HepG2 (cell line): ENCODE data around the gene PRSS27. TPM values are rescaled to one million over a fixed set of nuclear protein-coding genes. Genes with fewer than 3 reads are reported as not detected.

ENCODE experiments used
- AKAP8 ChIP-seq: sonication (generic); formaldehyde crosslinking; IDR thresholded peaks from 2 replicates; pipeline ENCODE4 v1.5.1; 2020; ENCODE audit warnings: mild to moderate bottlenecking, missing genetic modification reagents
- BATF2 ChIP-seq: sonication (generic); formaldehyde crosslinking; IDR thresholded peaks from 2 replicates; pipeline ENCODE4 v1.8.0; 2022; ENCODE audit warnings: mild to moderate bottlenecking, missing genetic modification reagents, moderate library complexity
- CREBL2 ChIP-seq: sonication (generic); formaldehyde crosslinking; IDR thresholded peaks from 2 replicates; pipeline ENCODE4 v1.8.1; 2023; ENCODE audit warnings: missing genetic modification reagents, mild to moderate bottlenecking, borderline replicate concordance
- HOXA3 ChIP-seq: sonication (generic); formaldehyde crosslinking; IDR thresholded peaks from 2 replicates; pipeline ENCODE4 v1.5.0; 2020; ENCODE audit warnings: missing genetic modification reagents
- HOXA5 ChIP-seq: sonication (generic); formaldehyde crosslinking; IDR thresholded peaks from 2 replicates; pipeline ENCODE4 v1.4.0; 2020; ENCODE audit warnings: missing genetic modification reagents
- JDP2 ChIP-seq: sonication (generic); formaldehyde crosslinking; IDR thresholded peaks from 2 replicates; pipeline ENCODE4 v1.8.1; 2022; ENCODE audit warnings: missing genetic modification reagents, borderline replicate concordance
- KDM5A ChIP-seq: fragments of 200-600 bp; sonication (generic); IDR thresholded peaks from 2 replicates; pipeline ENCODE4 v1.7.0; 2018; ENCODE audit warnings: antibody characterized with exemption, mild to moderate bottlenecking, low read length, borderline replicate concordance
- MIXL1 ChIP-seq: IDR thresholded peaks from 2 replicates; pipeline ENCODE4 v1.6.1; 2016
- NFATC3 ChIP-seq: sonication (generic); formaldehyde crosslinking; IDR thresholded peaks from 2 replicates; pipeline ENCODE4 v1.5.1; 2020; ENCODE audit warnings: mild to moderate bottlenecking, missing genetic modification reagents
- PRPF4 ChIP-seq: fragments of 200-400 bp; formaldehyde crosslinking; IDR thresholded peaks from 2 replicates; pipeline ENCODE4 v1.6.1; 2016; ENCODE audit warnings: low read length, low read depth; ENCODE audit not compliant: poor library complexity, severe bottlenecking
- REST ChIP-seq, 2 experiments: IDR thresholded peaks; 2 replicates each; pipeline ENCODE4 v1.6.1; 2011 to 2012; ENCODE audit warnings: low read length in 2 of 2, borderline replicate concordance in 1 of 2, low read depth in 1 of 2, mild to moderate bottlenecking in 1 of 2, moderate library complexity in 1 of 2
- TAF15 ChIP-seq: fragments of 200-400 bp; formaldehyde crosslinking; IDR thresholded peaks from one replicate; pipeline ENCODE4 v1.6.1; 2018; ENCODE audit warnings: mild to moderate bottlenecking, low read depth, low read length; ENCODE audit not compliant: poor library complexity, severe bottlenecking
- TBL1XR1 ChIP-seq: fragments of 150-350 bp; IDR thresholded peaks from 2 replicates; pipeline ENCODE4 v1.6.1; 2014; ENCODE audit warnings: borderline replicate concordance, low read length; ENCODE audit not compliant: partially characterized antibody
- TEAD3 ChIP-seq: optimal IDR thresholded peaks from 2 replicates; pipeline ENCODE3; 2016; ENCODE audit warnings: borderline replicate concordance
- THRA ChIP-seq: sonication (generic); formaldehyde crosslinking; IDR thresholded peaks from 2 replicates; pipeline ENCODE4 v1.4.0; 2020; ENCODE audit warnings: missing genetic modification reagents, borderline replicate concordance
- ZFP36L1 ChIP-seq: sonication (generic); formaldehyde crosslinking; IDR thresholded peaks from 2 replicates; pipeline ENCODE4 v1.8.0; 2022; ENCODE audit warnings: mild to moderate bottlenecking, missing genetic modification reagents, moderate library complexity
- ZNF121 ChIP-seq: sonication (generic); formaldehyde crosslinking; IDR thresholded peaks from 2 replicates; pipeline ENCODE4 v1.5.0; 2020; ENCODE audit warnings: mild to moderate bottlenecking, missing genetic modification reagents
- ZNF224 ChIP-seq: sonication (generic); formaldehyde crosslinking; IDR thresholded peaks from 2 replicates; pipeline ENCODE4 v1.5.0; 2020; ENCODE audit warnings: mild to moderate bottlenecking, missing genetic modification reagents
- ZNF432 ChIP-seq: sonication (generic); formaldehyde crosslinking; IDR thresholded peaks from 2 replicates; pipeline ENCODE4 v1.5.0; 2020; ENCODE audit warnings: missing genetic modification reagents, mild to moderate bottlenecking, borderline replicate concordance
- ZNF468 ChIP-seq: sonication (generic); formaldehyde crosslinking; IDR thresholded peaks from 2 replicates; pipeline ENCODE4 v1.8.0; 2022; ENCODE audit warnings: mild to moderate bottlenecking, moderate library complexity, missing genetic modification reagents
- ZNF782 ChIP-seq: sonication (generic); formaldehyde crosslinking; IDR thresholded peaks from 2 replicates; pipeline ENCODE4 v1.4.0; 2020; ENCODE audit warnings: missing genetic modification reagents, mild to moderate bottlenecking, borderline replicate concordance
- ZNF878 ChIP-seq: sonication (generic); formaldehyde crosslinking; IDR thresholded peaks from 2 replicates; pipeline ENCODE4 v1.8.1; 2023; ENCODE audit warnings: mild to moderate bottlenecking, missing genetic modification reagents, moderate library complexity
- polyA plus RNA-seq, 8 experiments: library from polyadenylated mRNA; depleted of rRNA in 3 of 8; stranded (reverse) in 7 of 8; unstranded in 1 of 8; fragments of >200 nt; fragmentation: Illumina TruSeq in 4 of 8; extraction: Trizol in 4 of 8; gene quantifications; 2 replicates each; pipeline versions ENCODE4 v1.2.1 to v1.2.3, GENCODE V29; 2011 to 2016; ENCODE audit warnings: low read depth in 4 of 8, missing spikeins in 1 of 8, mixed read lengths in 1 of 8; ENCODE audit not compliant: insufficient read depth in 1 of 8
- total RNA-seq, 5 experiments: library from RNA; depleted of rRNA; stranded (reverse); fragments of >200 nt; fragmentation: Illumina TruSeq; extraction: Trizol; gene quantifications; 2 replicates each; pipeline ENCODE4 v1.2.3, GENCODE V29; 2016; ENCODE audit warnings: low read depth in 1 of 5

PRSS27 gene
- total and polyA plus RNA-seq, 2 of the 13 experiments (the other 11 are each of a cell fraction or from before 2014, with no cell fraction given), result 0.20 to 0.73 TPM

- peak; percentile 77; the same call in 1 of the 2 replicates for TF ChIP-seq BATF2
- peak; percentile 98 for TF ChIP-seq HOXA3 (CRISPR knock-in tag)
- TF ChIP-seq ZNF432, result no peak
- TF ChIP-seq JDP2 (CRISPR knock-in tag), result no peak; the same call in 1 of the 2 replicates
- TF ChIP-seq KDM5A, result peak; percentile 96
- TF ChIP-seq HOXA5 (CRISPR knock-in tag), result peak; percentile 85
- TF ChIP-seq CREBL2 (CRISPR knock-in tag), result peak; percentile 68; the same call in 1 of the 2 replicates
- no peak for TF ChIP-seq PRPF4
- peak; percentile 74; the same call in 1 of the 2 replicates for TF ChIP-seq ZFP36L1 (CRISPR knock-in tag)
- TF ChIP-seq ZNF468 (CRISPR knock-in tag), result no peak
- peak; percentile 88 for TF ChIP-seq TEAD3 (CRISPR knock-in tag)
- peak; percentile 61 for TF ChIP-seq MIXL1 (CRISPR knock-in tag)
- no peak for TF ChIP-seq TAF15
- peak; percentile 88 for TF ChIP-seq NFATC3 (CRISPR knock-in tag)
- TF ChIP-seq ZNF878, result peak; percentile 82
- TF ChIP-seq ZNF121 (CRISPR knock-in tag), result peak; percentile 3; the same call in 1 of the 2 replicates
- TF ChIP-seq THRA (CRISPR knock-in tag), result peak; percentile 78
- peak; percentile 64 for TF ChIP-seq TBL1XR1
- peak; percentile 98; the same call in 1 of the 2 replicates for TF ChIP-seq ZNF224 (CRISPR knock-in tag)
- TF ChIP-seq AKAP8 (CRISPR knock-in tag), result no peak; the same call in 1 of the 2 replicates
- TF ChIP-seq ZNF782 (CRISPR knock-in tag), result peak; percentile 95; the same call in 1 of the 2 replicates
- TF ChIP-seq REST (IDR thresholded peaks at IDR 0.05; ENCODE audit: borderline replicate concordance in 1 of 2, low read depth in 1 of 2, low read length in 2 of 2), result peak in 1 of 2 experiments; percentile 79; a peak in 2 of 4 replicates
Observed at GRCh38 chr16:2682209-2683021, 37.6 kb downstream of the PRSS27 start, which contains the start of gene KCTD5 (continued).
